PFSK-1 (cell line): ENCODE results near the gene FER.

ENCODE experiments used
- POLR2AphosphoS5 ChIP-seq: IDR thresholded peaks from 2 replicates; pipeline ENCODE4 v1.6.1; 2012; ENCODE audit warnings: low read depth, mild to moderate bottlenecking, control low read depth, low read length, moderate library complexity
- TF ChIP-seq, protein P1 (sequence below), 2 experiments: IDR thresholded peaks; 2 replicates each; pipeline versions ENCODE4 v1.6.1 to v1.8.0; 2011 to 2012; ENCODE audit warnings: low read depth in 2 of 2, low read length in 2 of 2, control low read depth in 1 of 2, inconsistent platforms in 1 of 2, mild to moderate bottlenecking in 1 of 2, moderate library complexity in 1 of 2; ENCODE audit not compliant: insufficient read depth in 1 of 2

DNA sequence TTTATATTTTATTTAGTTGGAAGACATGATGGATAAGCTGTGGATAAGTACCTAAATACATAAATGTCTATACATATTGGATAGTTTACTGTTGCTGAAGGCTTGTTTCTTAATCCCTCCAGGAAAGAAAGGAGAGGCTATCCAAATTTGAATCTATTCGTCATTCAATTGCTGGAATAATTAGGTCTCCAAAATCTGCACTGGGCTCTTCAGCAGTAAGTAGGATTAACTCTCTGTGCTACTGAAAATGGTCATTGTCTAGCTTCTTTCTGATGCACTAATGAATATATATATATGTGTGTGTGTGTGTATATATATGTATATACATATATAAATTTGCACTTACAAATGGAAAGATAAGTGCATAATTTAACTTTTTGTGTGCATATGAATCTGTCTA is 198.3 kb downstream of the FER start:
- TF ChIP-seq POLR2AphosphoS5 = no peak
- TF ChIP-seq, protein P1, sequence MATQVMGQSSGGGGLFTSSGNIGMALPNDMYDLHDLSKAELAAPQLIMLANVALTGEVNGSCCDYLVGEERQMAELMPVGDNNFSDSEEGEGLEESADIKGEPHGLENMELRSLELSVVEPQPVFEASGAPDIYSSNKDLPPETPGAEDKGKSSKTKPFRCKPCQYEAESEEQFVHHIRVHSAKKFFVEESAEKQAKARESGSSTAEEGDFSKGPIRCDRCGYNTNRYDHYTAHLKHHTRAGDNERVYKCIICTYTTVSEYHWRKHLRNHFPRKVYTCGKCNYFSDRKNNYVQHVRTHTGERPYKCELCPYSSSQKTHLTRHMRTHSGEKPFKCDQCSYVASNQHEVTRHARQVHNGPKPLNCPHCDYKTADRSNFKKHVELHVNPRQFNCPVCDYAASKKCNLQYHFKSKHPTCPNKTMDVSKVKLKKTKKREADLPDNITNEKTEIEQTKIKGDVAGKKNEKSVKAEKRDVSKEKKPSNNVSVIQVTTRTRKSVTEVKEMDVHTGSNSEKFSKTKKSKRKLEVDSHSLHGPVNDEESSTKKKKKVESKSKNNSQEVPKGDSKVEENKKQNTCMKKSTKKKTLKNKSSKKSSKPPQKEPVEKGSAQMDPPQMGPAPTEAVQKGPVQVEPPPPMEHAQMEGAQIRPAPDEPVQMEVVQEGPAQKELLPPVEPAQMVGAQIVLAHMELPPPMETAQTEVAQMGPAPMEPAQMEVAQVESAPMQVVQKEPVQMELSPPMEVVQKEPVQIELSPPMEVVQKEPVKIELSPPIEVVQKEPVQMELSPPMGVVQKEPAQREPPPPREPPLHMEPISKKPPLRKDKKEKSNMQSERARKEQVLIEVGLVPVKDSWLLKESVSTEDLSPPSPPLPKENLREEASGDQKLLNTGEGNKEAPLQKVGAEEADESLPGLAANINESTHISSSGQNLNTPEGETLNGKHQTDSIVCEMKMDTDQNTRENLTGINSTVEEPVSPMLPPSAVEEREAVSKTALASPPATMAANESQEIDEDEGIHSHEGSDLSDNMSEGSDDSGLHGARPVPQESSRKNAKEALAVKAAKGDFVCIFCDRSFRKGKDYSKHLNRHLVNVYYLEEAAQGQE (IDR thresholded peaks at IDR 0.05; ENCODE audit: insufficient read depth in 1 of 2, low read depth in 2 of 2, low read length in 2 of 2) = no peak
